Ammon's horn (tissue), 1 donor: ENCODE measurements around the gene REEP1.
A peak's percentile ranks its signal among the peaks of the same experiment; 100 is the strongest.

ENCODE experiments used
- DNase-seq: peaks from one replicate; pipeline ENCODE4 v3.0.0-alpha.2; 2016; ENCODE audit warnings: low spot score

The REEP1 gene

GRCh38 chr2:86337244-86337835 lies at the start of gene REEP1:
Gene REEP1 (minus strand): TSS chr2:86337626. CDS start chr2:86337510, 116 bp downstream.
- peak; percentile 12 for DNase-seq

- DNase-seq = no peak
Measured at GRCh38 chr2:86383844-86384243, 46.4 kb upstream of the REEP1 start.

DNA sequence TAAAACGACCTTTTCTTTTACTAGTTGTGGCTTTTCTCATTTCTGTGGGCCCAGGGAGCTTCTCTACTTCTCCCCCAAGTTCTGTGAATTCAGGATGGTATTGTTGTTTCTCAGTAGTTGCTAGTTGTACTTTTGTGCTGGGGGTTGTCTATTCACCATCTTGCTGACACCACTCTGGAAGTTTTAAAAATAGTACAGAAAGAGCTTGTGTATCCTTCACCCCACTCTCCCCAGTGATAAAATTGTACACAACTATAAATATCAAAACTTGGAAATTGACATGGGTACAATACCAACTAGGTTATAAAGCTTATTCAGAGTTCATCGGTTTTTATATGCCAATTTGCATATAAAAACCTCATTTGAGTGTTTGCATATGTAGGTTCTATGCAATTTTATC lies 45.3 kb upstream of the REEP1 start:
- no peak for DNase-seq

- no peak for DNase-seq
Measured at GRCh38 chr2:86382108-86382507, 44.7 kb upstream of the REEP1 start.

DNA sequence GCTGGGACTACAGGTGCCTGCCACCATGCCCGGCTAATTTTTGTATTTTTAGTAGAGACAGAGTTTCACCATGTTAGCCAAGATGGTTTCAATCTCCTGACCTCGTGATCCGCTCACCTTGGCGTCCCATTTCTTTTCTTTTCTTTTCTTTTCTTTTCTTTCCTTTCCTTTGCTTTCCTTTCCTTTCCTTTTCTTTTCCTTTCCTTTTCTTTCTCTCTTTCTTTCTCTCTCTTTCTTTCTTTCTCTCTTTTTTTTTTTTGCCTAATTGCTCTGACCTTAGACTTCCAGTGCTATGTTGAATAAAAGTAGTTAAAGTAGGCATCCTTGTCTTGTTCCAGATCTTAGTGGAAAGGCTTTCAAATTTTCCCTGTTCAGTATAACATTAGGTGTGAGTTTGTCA lies 41.0 kb upstream of the REEP1 start:
- DNase-seq = no peak

DNA sequence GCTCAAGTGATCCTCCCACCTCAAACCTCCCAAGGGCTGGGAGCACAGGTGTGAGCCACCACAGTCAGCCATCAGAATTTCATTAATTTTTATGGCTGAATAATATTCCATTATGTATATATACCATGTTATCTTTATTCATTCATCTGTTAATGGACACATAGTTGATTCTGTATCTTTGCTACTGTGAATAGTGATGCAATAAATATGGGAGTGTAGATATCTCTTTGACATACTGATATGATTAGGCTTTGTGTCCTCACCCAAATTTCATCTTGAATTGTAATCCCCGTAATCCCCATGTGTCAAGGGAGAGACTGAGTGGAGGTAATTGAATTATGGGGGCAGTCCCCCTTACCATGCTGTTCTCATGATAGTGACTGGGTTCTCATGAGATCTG lies 38.2 kb upstream of the REEP1 start:
- DNase-seq = no peak

GRCh38 chr2:86372641-86373502 lies 35.4 kb upstream of the REEP1 start:
- DNase-seq = peak; percentile 44

- DNase-seq = no peak
Measured at GRCh38 chr2:86372133-86372532, 34.7 kb upstream of the REEP1 start.

DNA sequence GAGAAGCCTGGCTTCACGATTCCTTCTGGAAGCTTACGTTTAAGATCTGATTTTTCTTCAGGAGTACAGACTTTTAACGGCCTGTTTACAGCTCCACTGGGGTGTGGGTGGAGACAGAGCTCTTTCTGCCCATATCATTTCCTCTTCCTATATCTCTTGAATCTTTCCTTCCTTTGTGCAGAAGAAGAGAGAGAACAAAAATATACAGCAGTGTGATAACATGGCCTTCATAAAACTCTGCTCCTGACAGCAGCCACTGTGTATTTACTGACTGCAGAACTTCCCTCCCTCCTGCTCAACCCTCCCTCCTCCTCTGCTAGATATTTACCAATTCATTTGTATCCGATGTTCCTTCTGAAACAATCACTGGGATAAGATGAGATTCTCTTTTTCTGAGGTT lies 34.1 kb upstream of the REEP1 start:
- DNase-seq = no peak

DNA sequence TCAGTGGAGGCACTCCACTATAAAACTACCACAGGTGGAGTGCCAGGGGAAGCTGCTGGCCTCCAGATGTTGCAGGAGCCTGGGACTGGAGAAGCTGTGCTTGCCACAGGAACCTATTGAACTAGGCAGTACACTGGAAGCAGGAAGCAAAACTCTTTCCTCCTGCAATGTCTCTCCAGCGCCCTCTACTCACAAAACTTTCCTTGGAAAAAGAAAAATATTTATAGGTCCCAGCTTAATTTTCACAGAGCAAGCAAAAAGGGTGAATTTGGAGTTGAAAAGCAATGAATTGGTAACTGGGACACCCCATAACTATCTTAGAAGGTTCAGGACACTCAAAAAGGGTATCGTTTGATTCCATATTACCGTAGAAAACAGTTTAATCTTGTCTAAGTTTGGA lies 33.2 kb upstream of the REEP1 start:
- DNase-seq = no peak

- peak; percentile 40 for DNase-seq
Measured at GRCh38 chr2:86368161-86368824, 30.9 kb upstream of the REEP1 start.

DNA sequence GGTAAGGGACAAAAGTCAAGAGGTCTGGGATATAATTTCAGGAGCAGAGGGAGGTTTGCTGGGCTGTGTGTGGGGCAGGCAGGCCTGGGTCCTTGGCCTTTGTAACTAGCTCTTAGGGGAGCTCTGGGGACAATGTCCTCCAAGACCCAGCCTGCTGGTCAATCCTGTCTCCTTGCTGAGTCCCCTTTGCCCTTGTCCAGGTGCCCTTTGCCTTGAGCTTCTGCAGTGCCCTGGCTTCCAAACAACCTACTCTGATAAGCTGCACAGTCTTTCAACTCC lies 30.0 kb upstream of the REEP1 start:
- DNase-seq = no peak

DNA sequence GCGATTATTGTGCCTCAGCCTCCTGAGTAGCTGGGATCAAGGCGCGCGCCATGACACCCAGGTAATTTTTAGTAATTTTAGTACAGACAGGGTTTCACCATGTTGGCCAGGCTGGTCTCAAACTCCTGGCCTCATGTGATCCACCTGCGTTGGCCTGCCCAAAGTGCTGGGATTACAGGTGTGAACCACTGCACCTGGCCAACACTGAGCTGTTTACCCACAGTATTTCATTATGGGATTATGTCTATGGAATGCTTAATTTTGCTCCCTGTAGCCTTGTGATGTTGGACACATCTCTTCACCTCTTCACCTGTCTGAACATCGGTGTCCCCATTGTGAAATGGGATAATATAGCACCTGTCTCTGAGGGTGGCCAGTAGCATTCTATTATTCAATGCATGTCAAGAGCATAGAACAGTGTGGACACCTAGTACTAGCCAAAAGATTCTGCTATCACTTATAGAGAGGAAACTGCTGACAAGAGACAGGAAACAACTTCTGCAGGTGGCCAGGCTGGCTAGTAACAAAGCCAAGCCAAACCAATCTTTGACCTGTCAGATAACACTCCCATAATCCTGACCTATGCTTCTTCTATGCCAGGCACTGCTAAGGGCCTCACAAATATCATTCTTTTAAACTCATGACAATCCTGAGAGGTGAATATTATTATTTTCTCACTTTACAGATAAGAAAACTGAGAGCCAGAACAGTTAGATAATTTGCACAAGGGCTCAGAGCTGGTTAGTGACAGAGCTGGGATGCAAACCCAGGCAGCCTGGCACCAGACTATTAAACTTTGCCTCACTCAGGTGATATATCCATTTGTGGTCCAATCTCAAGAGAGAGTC lies 29.4 kb upstream of the REEP1 start:
- DNase-seq = no peak

GRCh38 chr2:86364894-86365293 lies 27.5 kb upstream of the REEP1 start:
- no peak for DNase-seq

- DNase-seq = peak; percentile 48
Measured at GRCh38 chr2:86360776-86361175, 23.4 kb upstream of the REEP1 start.

GRCh38 chr2:86358957-86359356 lies 21.5 kb upstream of the REEP1 start:
- no peak for DNase-seq

DNA sequence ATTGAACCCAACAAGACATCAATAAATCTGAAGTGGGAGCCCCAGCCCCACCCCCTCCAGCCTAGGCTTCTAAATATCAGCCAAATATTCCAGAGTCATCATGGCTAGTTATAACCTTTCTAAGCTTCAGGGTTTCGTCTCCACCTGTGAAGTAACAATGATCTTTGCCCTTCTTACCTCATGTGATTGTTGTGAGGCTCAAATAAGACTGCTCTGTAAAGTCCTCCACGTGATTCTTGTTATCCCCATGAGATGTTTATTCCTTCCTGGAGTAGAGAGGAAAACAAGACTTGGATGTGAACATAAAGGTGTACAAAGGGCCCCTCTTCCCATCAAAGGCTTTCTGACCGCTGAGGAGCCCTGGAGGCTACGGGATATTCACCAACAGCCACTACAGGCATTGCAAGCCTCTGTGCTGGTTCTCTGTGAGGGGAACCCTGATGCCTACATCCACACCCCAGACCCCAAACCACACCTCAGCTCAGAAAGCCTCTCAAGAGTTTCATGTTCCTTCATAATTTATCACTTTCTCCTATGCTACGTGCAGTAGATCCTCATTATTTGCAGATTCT lies 20.1 kb upstream of the REEP1 start:
- no peak for DNase-seq

DNA sequence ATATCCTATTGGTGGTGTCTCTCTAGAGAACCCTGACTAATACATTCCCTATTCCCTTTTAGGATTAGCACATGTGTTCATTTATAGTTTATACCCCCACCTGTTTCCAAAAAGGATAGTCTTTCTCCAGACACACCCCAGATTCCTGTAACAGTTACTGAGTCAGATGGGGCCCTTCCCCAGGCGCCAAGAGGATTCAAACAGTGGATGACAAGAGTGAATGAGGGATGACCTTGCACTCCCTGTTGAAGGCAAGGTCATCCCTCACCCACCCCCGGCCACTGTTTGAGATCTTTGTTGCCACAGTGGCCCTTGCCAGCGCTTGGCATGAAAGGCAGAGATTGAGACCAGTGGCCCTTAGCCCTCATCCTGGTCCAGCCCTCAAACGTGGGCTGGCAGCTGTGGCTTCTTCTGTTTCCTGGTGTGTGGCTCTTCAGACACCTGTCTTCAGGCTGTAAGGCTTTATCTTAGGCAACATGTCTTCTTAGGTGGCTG lies 15.3 kb upstream of the REEP1 start:
- DNase-seq = no peak

DNA sequence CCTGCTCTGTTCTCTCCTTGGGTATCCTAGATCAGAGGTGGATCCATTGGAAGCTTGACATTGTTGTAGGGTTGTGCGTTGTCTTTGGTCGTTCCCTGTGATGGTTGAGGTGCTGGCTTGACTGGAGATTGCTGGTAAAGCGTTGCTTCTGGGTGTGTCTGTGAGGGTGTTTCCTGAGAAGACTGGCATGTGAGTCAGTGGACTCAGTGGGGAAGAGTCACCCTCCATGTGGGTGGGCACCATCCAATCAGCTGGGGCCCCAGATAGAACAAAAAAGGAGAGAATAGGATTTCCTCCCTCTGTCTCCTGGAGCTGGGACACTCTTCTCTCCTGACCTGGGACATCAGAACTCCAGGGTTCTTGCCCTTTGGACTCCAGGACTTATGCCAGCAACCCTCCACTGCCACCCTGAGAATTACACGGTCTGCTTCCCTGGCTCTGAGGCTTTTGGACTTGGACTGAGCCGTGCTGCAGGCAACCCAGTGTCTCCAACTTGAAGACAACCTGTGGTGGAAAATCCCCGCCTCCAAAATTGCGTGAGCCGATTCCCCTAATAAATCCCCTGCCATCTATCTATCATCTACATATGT lies 14.8 kb upstream of the REEP1 start:
- no peak for DNase-seq

- DNase-seq = no peak
Measured at GRCh38 chr2:86350751-86351150, 13.3 kb upstream of the REEP1 start.

DNA sequence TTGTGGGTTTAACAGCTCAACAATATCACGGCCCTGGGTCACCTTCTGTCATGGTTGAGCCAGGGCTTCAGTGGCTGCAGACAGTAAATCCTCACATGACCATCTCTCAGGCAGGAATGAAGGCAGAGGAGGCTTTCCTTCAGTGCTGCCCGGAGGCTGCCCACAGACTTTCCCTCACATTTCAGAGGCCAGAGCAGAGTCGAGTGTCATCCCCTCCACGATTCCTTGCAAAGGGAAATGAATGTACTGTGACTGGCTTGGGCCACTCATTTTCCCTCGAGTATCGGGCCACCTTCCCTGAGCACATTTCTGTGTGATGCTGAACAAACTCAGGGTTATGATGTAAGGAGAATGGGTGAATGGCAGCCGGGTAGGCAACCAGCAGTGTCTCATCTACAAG lies 10.0 kb upstream of the REEP1 start:
- no peak for DNase-seq
